Colonic mucosa (tissue), 4 donors: Measurements from ENCODE around the gene BEND3. TPM values are rescaled to one million over a fixed set of nuclear protein-coding genes. Genes with fewer than 3 reads are reported as not detected.

Source experiments
- DNase-seq: peaks from one replicate; pipeline ENCODE4 v3.0.0-alpha.2; 2020
- H3K27ac ChIP-seq: fragments of 200-600 bp; one replicate; pipeline ENCODE4 v1.8.0; 2021
- H3K27me3 ChIP-seq: fragments of 200-600 bp; one replicate; pipeline ENCODE4 v1.8.0; 2021
- H3K36me3 ChIP-seq: fragments of 200-600 bp; one replicate; pipeline ENCODE4 v1.8.0; 2021
- H3K4me1 ChIP-seq: fragments of 200-600 bp; one replicate; pipeline ENCODE4 v1.8.0; 2021; ENCODE audit warnings: mild to moderate bottlenecking
- H3K4me3 ChIP-seq: fragments of 200-600 bp; one replicate; pipeline ENCODE4 v1.8.0; 2021
- H3K9ac ChIP-seq, 2 donors: one replicate each; pipeline ENCODE4 v1.7.0; 2013; ENCODE audit warnings: control low read depth in 2 of 2, low read depth in 2 of 2, low read length in 2 of 2
- H3K9me3 ChIP-seq: fragments of 200-600 bp; one replicate; pipeline ENCODE4 v1.8.0; 2021
- intact Hi-C: fragments of 100-400 bp; cut with DNase I; formaldehyde crosslinking; loops from one replicate; pipeline ENCODE4 v1.14.1; 2022
- total RNA-seq, 2 donors: library from RNA; stranded (reverse); fragmentation: NEBNext Ultra II Directional in 1 of 2; extraction: Animal tissue kit (Norgen Biotek cat#: 25700) in 1 of 2; gene quantifications; one replicate each; pipeline ENCODE4 v1.2.1, GENCODE V29; 2021
- TF ChIP-seq, protein P1 (sequence below): fragments of 200-600 bp; IDR thresholded peaks from one replicate; pipeline ENCODE4 v1.8.0; 2022; ENCODE audit warnings: antibody characterized with exemption, mild to moderate bottlenecking
- donor health status: healthy.
- donor health status: DM: no; HTN: no; CAD: no.
- donor health status: DM: no; HTN: no; CAD: no.

BEND3 gene
- total RNA-seq, 2 donors from 2014 or later = 4.4 to 11.2 TPM

DNA sequence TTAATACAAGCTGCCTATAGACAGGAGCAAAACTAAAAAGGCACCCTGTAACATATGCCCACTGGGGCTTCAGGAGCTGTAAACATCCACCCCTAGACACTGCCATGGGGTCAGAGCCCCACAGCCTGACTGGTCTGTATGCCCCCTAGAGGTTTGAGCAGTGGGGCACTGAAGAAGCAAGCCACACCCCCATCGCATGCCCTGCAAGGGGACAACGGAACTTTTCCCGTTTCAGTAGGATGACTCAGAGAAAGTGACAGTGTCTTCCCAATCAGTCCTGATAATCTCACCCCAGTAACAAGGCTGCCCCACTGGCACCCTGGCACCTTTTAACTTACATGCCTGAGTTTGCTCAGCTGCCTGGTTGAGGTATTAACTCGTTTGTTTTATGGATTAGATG lies 35.9 kb downstream of the BEND3 start:
- no peak overlapping the region for H3K4me3 ChIP-seq
- no peak overlapping the region for H3K9ac ChIP-seq
- no peaks in the 10 kb centered on the region for H3K36me3 ChIP-seq
- H3K4me1 ChIP-seq = no peaks in the 10 kb centered on the region
- no peak for DNase-seq
- no peaks in the 10 kb centered on the region for H3K27me3 ChIP-seq
- intact Hi-C loops = no loop called here
- H3K27ac ChIP-seq = no peak overlapping the region
- H3K9me3 ChIP-seq = no peaks in the 10 kb centered on the region
- TF ChIP-seq, protein P1, sequence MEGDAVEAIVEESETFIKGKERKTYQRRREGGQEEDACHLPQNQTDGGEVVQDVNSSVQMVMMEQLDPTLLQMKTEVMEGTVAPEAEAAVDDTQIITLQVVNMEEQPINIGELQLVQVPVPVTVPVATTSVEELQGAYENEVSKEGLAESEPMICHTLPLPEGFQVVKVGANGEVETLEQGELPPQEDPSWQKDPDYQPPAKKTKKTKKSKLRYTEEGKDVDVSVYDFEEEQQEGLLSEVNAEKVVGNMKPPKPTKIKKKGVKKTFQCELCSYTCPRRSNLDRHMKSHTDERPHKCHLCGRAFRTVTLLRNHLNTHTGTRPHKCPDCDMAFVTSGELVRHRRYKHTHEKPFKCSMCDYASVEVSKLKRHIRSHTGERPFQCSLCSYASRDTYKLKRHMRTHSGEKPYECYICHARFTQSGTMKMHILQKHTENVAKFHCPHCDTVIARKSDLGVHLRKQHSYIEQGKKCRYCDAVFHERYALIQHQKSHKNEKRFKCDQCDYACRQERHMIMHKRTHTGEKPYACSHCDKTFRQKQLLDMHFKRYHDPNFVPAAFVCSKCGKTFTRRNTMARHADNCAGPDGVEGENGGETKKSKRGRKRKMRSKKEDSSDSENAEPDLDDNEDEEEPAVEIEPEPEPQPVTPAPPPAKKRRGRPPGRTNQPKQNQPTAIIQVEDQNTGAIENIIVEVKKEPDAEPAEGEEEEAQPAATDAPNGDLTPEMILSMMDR = no peak

DNA sequence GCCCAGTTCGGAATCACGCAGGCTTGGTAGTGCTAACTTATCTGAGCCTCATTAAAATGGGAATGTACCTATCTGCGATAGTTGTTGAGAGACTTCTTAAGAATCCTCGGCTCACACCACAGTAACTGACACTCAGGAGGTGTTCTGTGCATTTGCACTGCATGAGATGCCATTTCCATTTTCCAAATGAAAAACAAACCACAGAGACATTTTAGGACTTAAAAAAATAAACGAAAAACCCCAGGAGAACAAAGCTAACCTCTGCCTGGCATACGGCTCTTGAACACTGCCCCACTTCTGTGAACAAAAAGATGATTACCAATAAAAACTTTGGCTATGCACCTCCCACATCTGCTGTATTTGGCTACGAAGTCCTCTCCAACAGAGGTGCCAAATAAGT lies 37.6 kb downstream of the BEND3 start:
- Histone ChIP-seq H3K36me3 (no peaks in the 10 kb centered on the region), H3K27me3 (no peaks in the 10 kb centered on the region), H3K9me3 (no peaks in the 10 kb centered on the region), H3K4me3 (no peak overlapping the region), H3K27ac (no peak overlapping the region), H3K9ac (no peak overlapping the region), H3K4me1 (no peaks in the 10 kb centered on the region)
- intact Hi-C loops = no loop called here
- no peak for DNase-seq
- TF ChIP-seq, protein P1 = no peak

- Histone ChIP-seq H3K4me3 (no peak overlapping the region), H3K27ac (no peak overlapping the region), H3K4me1 (no peaks in the 10 kb centered on the region), H3K9ac (no peak overlapping the region), H3K36me3 (no peaks in the 10 kb centered on the region), H3K9me3 (no peaks in the 10 kb centered on the region), H3K27me3 (no peaks in the 10 kb centered on the region)
- DNase-seq = no peak
- intact Hi-C loops = no loop called here
- TF ChIP-seq, protein P1 = no peak
Observed at GRCh38 chr6:107075951-107076381, 39.3 kb downstream of the BEND3 start.

DNA sequence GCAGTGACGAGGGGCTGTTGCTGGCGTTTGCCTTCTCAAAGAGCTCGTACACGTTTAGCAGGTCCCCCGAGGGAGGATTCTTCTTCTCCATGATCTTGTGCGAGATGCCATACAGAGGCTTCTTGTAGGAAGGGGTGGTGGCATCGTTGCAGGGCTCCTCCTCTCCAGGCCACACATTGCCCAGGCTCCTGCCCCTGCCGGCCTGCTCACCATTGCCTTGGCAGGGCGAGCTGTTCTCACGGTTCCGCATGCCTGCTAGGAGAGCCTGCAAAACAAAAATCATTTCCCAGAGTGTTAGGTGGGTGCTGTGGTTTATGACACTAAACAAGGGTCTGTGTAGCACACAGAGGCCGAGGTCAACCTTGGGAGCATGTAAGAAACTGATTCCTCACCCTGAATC lies 44.6 kb downstream of the BEND3 start:
- H3K9me3 ChIP-seq = no peaks in the 10 kb centered on the region
- no peaks in the 10 kb centered on the region for H3K27me3 ChIP-seq
- DNase-seq = no peak
- TF ChIP-seq, protein P1 = no peak
- no peak overlapping the region for H3K27ac ChIP-seq
- intact Hi-C loops = no loop called here
- H3K4me3 ChIP-seq = no peak overlapping the region
- H3K36me3 ChIP-seq = no peaks in the 10 kb centered on the region
- no peak overlapping the region for H3K9ac ChIP-seq
- no peaks in the 10 kb centered on the region for H3K4me1 ChIP-seq

GRCh38 chr6:107069631-107070548 lies 45.4 kb downstream of the BEND3 start:
- TF ChIP-seq, protein P1 = no peak
- H3K9ac ChIP-seq = no peak overlapping the region
- no peak for DNase-seq
- H3K27ac ChIP-seq = no peak overlapping the region
- H3K4me1 ChIP-seq = no peaks in the 10 kb centered on the region
- no peak overlapping the region for H3K4me3 ChIP-seq
- no peaks in the 10 kb centered on the region for H3K27me3 ChIP-seq
- H3K9me3 ChIP-seq = no peaks in the 10 kb centered on the region
- no peaks in the 10 kb centered on the region for H3K36me3 ChIP-seq
- intact Hi-C loops = no loop called here
